Measurements from ENCODE around the gene DIAPH1.
A peak's percentile ranks its signal among the peaks of the same experiment; 100 is the strongest.

Gene DIAPH1

DNA sequence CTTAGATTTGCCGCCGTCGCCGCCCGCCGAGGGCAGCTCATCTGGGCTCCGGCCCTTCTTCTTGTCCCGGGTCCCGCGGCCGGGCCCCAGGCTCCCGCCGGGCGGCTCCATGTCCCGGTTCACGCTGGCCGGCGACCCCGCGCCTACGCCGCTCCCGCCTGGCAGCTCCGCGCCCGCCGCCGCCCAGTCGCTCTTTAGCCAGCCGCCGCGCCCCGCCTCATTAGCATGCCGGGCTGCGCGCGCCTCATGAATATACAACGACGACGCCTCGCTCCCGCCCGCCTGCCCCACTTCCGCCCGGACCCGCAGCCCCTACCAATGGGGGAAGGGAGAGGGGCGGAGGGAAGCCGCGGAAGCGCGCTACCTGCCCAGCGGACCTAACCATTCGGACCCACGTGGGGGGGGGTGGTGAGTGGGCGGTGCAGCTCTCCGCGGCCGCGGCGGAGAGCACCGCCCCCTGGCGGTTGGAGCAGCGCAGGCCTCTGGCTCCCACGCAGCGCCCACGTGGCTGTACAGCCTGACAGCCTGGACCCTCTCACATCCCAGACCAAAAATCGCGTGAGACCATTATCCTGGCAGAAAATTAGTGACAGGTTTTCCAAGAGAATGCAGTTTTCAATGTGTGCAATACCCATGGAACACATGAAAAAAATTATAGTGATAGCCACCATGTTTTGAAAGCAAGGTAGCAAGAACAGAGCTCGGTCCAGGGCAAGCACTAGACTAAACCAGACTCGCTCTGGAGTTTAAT lies at the start of gene DIAPH1:
TSS of gene DIAPH1 (minus strand) at position 197 of the 751 bp plus-strand sequence. CDS start at position 111, 86 bp downstream.
- DNase-seq (ENCODE audit: low read depth) = peak; percentile 84
- peak within 1 kb of the TSS; percentile 84 for H3K4me3 ChIP-seq (ENCODE audit: low read depth, low read length)

DNA sequence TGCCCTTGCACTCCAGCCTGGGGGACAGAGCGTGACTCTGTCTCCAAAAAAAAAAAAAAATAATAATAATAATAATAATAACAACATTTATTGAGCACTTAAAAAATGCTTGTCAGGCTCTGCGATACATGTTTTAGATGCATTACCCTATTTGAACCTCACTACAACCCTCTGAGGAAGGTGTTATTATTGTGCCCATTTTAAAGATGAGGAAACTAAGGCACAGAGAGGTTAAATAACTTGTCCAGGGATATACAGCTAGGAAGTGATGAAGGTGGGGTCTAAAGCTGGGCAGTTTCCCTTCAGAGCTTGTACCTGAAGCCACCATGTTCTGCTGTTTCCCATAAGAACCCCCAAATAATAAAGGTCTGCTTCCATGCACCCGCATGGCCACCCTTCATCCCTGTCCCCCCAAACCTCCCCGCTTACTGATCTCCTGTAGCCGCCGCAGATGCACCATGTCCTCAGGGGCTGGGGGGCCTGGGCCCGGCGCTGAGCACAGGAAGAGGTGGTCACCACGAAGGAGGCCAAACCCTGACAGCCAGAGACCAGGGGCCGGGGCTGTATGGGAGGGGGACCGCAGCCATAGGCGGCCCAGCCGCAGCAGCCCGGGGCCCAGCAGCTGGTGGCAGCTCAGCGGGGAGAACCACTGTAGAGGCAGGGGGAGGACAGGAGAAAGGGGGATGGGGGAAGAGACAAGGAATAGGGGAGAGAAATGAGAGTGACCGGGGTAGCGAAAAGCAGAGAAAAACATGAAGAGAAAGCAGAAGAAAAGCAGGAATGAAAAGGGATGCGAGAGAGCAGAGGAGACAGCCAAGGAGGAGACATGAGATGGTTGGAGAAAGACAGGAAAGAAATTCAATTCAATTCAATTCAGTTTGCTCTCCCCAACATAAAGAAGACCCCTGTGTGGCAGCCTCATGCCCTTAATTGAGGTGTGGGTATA lies 47.5 kb upstream of the DIAPH1 start:
- no peak overlapping the region for H3K4me3 ChIP-seq (ENCODE audit: low read depth, low read length)
- DNase-seq (ENCODE audit: low read depth) = no peak

- no peak for DNase-seq (ENCODE audit: low read depth)
- no peak overlapping the region for H3K4me3 ChIP-seq (ENCODE audit: low read depth, low read length)
Observed at GRCh38 chr5:141664733-141665461, 46.1 kb upstream of the DIAPH1 start.

- no peak overlapping the region for H3K4me3 ChIP-seq (ENCODE audit: low read depth, low read length)
Observed at GRCh38 chr5:141663506-141663905, 44.7 kb upstream of the DIAPH1 start.

DNA sequence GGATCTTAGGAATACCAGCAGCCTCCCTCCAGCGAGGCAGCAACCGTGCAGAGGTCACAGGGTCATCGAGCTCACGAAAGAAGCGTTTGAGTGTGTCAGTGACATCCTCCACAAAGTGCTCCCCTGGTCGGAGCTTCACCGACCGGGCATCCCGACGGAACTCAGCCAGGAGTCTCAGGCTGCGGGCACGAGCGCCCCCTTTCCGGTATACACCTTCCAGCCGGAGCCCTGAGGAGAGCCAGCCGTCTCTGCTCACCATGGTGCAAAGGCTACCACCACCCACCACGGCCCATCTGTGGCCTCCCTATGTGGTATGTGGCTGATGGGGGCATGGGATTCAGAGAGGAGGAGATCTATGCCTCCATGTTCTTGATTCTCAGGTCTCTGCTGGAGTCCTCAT lies 43.2 kb upstream of the DIAPH1 start:
- H3K4me3 ChIP-seq (ENCODE audit: low read depth, low read length) = no peak overlapping the region
- no peak for DNase-seq (ENCODE audit: low read depth)

More at GRCh38 chr5:141663506-141663905, 44.7 kb upstream of the DIAPH1 start:
- DNase-seq (ENCODE audit: low read depth) = no peak

GRCh38 chr5:141657937-141658545 lies 39.2 kb upstream of the DIAPH1 start:
- DNase-seq (ENCODE audit: low read depth) = peak; percentile 93
- no peak overlapping the region for H3K4me3 ChIP-seq (ENCODE audit: low read depth, low read length)

GRCh38 chr5:141657404-141657803 lies 38.6 kb upstream of the DIAPH1 start:
- no peak overlapping the region for H3K4me3 ChIP-seq (ENCODE audit: low read depth, low read length)
- DNase-seq (ENCODE audit: low read depth) = no peak

DNA sequence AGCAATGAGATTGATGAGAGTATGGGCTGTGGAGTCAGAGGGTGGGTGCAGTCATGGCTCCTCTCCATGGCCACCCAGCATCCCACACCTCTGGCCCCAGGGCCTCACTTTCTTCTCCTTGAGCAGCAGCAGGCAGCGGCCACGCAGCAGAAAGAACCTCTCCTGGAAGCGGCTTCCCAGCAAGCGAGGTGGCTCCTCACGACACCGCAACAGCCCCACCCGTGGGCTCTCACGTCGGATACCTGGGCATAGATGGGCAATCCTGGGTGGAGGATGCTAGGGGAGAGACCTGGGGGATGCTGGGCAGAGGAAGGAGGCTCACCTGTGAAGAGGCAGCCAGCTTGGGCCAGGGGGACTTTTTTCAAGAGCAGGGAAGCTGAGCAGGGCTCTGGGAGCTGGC lies 37.6 kb upstream of the DIAPH1 start:
- no peak overlapping the region for H3K4me3 ChIP-seq (ENCODE audit: low read depth, low read length)
- DNase-seq (ENCODE audit: low read depth) = no peak

DNA sequence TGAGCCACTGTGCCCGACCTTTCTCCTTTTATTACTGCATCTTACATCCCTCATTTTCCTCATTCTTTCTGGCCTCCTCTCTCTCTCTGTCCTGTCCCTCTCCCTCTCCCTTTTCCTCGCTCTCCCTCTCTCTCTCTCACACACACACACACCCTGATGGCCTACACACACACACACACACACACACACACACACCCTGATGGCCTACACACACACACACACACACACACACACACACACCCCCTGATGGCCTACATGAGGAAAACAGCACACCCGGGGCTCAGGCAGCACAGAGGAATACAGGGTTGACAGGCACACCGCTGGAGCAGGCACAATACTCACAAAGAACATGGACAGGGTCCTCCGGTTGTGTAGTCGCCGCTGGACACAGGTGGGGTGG lies 36.2 kb upstream of the DIAPH1 start:
- no peak for DNase-seq (ENCODE audit: low read depth)
- no peak overlapping the region for H3K4me3 ChIP-seq (ENCODE audit: low read depth, low read length)

GRCh38 chr5:141654298-141654697 lies 35.5 kb upstream of the DIAPH1 start:
- peak; percentile 64 for DNase-seq (ENCODE audit: low read depth)
- no peak overlapping the region for H3K4me3 ChIP-seq (ENCODE audit: low read depth, low read length)

DNA sequence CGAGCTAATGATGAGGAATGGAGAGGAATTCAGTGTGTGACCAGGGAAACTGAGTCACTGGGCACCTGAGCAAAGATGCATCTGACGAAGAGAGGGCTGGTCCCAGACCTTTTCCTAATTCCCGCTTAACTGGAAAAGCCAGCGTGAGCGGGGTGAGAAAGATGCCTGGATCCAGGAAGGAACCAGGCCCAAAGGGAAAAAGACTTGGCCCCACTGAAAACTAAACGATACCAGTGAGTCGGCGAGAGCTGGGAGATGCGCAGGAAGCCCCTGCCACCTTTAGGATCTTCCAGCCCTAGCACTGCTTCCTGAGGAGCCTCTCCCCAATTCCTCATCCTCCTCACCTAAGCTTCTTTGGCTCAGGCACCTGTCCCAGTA lies 32.9 kb upstream of the DIAPH1 start:
- DNase-seq (ENCODE audit: low read depth) = no peak
- peak overlapping the region; percentile 74 for H3K4me3 ChIP-seq (ENCODE audit: low read depth, low read length)

DNA sequence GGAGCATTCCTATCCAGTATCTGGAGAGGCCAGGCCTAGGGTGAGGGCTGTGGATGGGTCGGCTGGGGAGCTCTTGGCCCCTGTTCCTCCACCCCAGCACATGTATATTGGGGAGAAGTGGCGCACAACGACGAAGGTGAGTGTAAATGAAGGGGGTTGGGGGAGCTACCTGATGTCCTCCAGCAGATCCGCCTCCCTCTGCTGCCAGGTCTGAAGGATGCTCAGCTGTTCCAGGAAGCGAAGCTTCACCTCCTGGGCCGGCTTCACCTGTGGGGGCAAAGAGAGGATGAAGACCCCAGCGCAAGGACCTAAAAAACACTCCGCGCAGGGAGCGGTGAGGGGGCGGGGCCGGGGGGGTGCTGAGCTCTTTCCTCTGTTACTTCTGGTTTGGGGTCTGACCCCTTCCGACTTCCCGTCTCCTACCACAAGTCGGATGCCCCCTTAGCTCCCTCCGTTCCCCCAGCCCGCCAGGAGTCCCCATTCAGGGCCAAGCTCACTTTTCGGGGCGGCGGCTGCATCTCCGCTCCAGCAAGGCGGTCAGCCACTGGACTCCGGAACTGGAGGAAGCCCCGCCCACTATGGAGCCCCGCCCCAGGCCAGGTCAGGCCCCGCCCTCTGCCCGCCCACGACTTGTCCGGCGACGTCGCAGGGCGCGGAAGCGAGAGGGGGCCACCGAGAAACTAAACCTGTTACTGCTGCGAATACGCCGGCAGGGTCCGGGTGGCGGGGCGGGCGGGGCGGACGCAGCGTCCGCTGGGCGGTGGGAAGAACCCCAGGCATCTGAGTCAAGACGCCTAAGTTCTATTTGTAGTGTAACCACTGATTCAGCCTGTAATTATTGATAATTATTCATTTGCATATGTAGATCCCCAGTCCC lies 32.3 kb upstream of the DIAPH1 start, which contains the start of gene FCHSD1:
TSS of gene FCHSD1 (minus strand) at position 568 of the 877 bp plus-strand sequence. CDS start at position 518, 50 bp downstream.
- DNase-seq (ENCODE audit: low read depth) = peak; percentile 31
- peak within 1 kb of the TSS; percentile 74 for H3K4me3 ChIP-seq (ENCODE audit: low read depth, low read length)

DNA sequence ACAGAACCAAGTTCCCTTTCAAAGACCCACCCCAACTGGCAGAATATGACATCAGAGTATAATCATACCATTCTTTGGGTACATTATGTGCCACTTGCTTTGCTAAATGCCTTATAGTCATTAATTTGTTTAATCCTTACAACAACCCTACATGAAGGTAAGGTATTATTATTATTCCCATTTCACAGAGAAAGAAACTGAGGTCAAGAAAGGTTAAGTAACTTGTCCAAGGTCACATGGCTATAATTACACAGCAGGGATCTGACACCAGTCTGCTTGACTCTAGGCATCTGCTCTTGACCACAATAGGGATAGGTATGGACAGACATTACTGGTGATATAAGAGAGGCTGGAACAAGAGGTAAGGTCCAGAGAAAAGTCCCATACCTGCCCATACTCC lies 31.2 kb upstream of the DIAPH1 start:
- H3K4me3 ChIP-seq (ENCODE audit: low read depth, low read length) = no peak overlapping the region
- DNase-seq (ENCODE audit: low read depth) = no peak

- no peak for DNase-seq (ENCODE audit: low read depth)
Observed at GRCh38 chr5:141649056-141649688, 30.4 kb upstream of the DIAPH1 start.

GRCh38 chr5:141647851-141648250 lies 29.1 kb upstream of the DIAPH1 start:
- no peak overlapping the region for H3K4me3 ChIP-seq (ENCODE audit: low read depth, low read length)
- DNase-seq (ENCODE audit: low read depth) = no peak

More at GRCh38 chr5:141649056-141649688, 30.4 kb upstream of the DIAPH1 start:
- H3K4me3 ChIP-seq (ENCODE audit: low read depth, low read length) = no peak overlapping the region

DNA sequence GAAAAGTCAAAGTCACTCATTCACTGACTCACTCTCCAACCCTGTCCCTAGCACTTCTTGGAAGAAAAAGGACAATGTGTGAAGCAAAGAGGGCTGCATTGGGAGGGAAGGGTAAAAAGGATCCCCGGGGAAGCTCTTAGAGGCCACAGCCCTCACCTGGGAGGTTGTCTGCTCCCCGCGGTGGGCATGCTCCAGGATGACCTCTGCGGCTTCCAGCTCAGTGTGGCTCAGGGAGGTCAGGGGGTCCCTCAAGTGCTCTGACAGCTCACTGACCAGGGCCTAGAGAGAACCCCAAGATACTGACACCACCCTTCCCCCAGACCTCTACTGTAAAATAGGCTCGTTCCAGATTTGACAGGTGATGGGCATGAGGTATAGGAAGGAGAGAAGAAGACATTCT lies 28.4 kb upstream of the DIAPH1 start:
- no peak overlapping the region for H3K4me3 ChIP-seq (ENCODE audit: low read depth, low read length)
- DNase-seq (ENCODE audit: low read depth) = no peak

DNA sequence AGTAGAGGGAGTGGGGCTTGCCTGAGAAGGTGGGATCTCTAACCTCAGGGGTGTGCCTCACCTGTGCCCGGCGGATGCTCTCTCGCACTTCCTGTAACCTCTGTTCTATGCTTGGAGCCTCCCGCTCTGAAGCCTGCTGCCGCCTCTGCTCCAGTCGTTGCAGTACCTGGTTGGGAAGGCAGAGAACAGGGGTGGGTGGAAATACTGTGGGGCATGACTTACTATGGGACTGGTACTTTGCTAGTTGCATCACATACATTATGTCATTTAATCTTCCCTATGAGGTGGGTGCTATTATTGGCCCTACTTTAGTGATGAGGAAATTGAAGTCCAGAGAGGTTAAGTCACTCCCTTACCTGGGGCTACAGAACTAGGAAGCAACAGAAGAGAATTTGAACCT lies 27.2 kb upstream of the DIAPH1 start:
- H3K4me3 ChIP-seq (ENCODE audit: low read depth, low read length) = no peak overlapping the region
- no peak for DNase-seq (ENCODE audit: low read depth)

Data from skeletal muscle cell (primary cell).